ENCODE data around the gene CDH18. TPM values are rescaled to one million over a fixed set of nuclear protein-coding genes. Genes with fewer than 3 reads are reported as not detected.

The CDH18 gene
- total RNA-seq, 1 experiment from 2014 or later, result not detected

- TF ChIP-seq CBX3 (IDR thresholded peaks at IDR 0.05; ENCODE audit: low read depth) (no peak), EGR1 (IDR thresholded peaks at IDR 0.05; ENCODE audit: low read depth) (no peak), JUND (IDR thresholded peaks at IDR 0.05) (no peak), SP1 (IDR thresholded peaks at IDR 0.05; ENCODE audit: low read depth) (no peak), ZFX (IDR thresholded peaks at IDR 0.05) (no peak), TCF7L2 (IDR thresholded peaks at IDR 0.05; ENCODE audit: borderline replicate concordance, extremely low read depth, insufficient read depth, insufficient read length) (no peak), REST (IDR thresholded peaks at IDR 0.05; ENCODE audit: low read depth) (no peak)
- Histone ChIP-seq H3K27me3 (ENCODE audit: insufficient read depth, low read length) (no peaks in the 10 kb centered on the region), H2AFZ (ENCODE audit: low read depth, low read length, poor library complexity, severe bottlenecking) (no peak overlapping the region), H3K9me3 (ENCODE audit: control insufficient read depth in 1 of 2, insufficient read depth in 1 of 2, low read depth in 1 of 2, low read length in 2 of 2) (peaks cover 12 to 17% of the 10 kb centered on the region in 2 experiments; a peak in 2 of 4 replicates), H3K4me2 (ENCODE audit: low read length) (no peak overlapping the region), H3K27ac (ENCODE audit: low read depth, low read length) (no peak overlapping the region), H3K36me3 (ENCODE audit: control insufficient read depth in 1 of 2, insufficient read depth in 2 of 2, low read length in 2 of 2) (no peaks in the 10 kb centered on the region), H3K4me1 (ENCODE audit: control insufficient read depth in 1 of 2, insufficient read depth in 2 of 2, low read length in 2 of 2) (no peaks in the 10 kb centered on the region), H3K4me3 (replicated peaks in 1 of 2; ENCODE audit: low read depth in 1 of 2, low read length in 2 of 2) (no peak overlapping the region), H3K79me2 (ENCODE audit: insufficient read depth, low read length) (no peaks in the 10 kb centered on the region), H3K9me2 (ENCODE audit: insufficient read depth) (no peaks in the 10 kb centered on the region), H3K9ac (ENCODE audit: low read length) (no peak overlapping the region), H4K20me1 (ENCODE audit: insufficient read depth) (no peaks in the 10 kb centered on the region)
- BruUV-seq (replicated peaks), result no TSS peak
- DNase-seq (ENCODE audit: low read depth, low spot score) (no peak), ATAC-seq (no peak)
- ChIA-PET POLR2A (no interaction called here), RAD21 (ENCODE audit: low non-redundant PET in 1 of 2, low total read pairs in 2 of 2, uncharacterized antibody in 2 of 2, unreplicated experiment in 2 of 2) (no interaction called here), CTCF (no interaction called here)
- intact Hi-C loops (cut with micrococcal nuclease), result no loop called here
Observed at GRCh38 chr5:19660679-19661078, 327.3 kb downstream of the CDH18 start.

- RAD21 ChIA-PET (ENCODE audit: low non-redundant PET in 1 of 2, low total read pairs in 2 of 2, uncharacterized antibody in 2 of 2, unreplicated experiment in 2 of 2), result no interaction called here
- ATAC-seq, result no peak
- POLR2A ChIA-PET, result no interaction called here
- TF ChIP-seq ZNF274 (IDR thresholded peaks at IDR 0.05; ENCODE audit: low read depth, low read length) (no peak), EZH2phosphoT487 (IDR thresholded peaks at IDR 0.05; ENCODE audit: borderline replicate concordance) (no peak), SRF (IDR thresholded peaks at IDR 0.05; ENCODE audit: low read depth) (no peak), POLR2AphosphoS5 (IDR thresholded peaks at IDR 0.05; ENCODE audit: low read depth, low read length) (no peak), REST (IDR thresholded peaks at IDR 0.05; ENCODE audit: low read depth) (no peak), ZBTB33 (IDR thresholded peaks at IDR 0.05; ENCODE audit: extremely low read depth, insufficient replicate concordance, low read length) (no peak), EGR1 (IDR thresholded peaks at IDR 0.05; ENCODE audit: low read depth) (no peak)
Observed at GRCh38 chr5:19655627-19656026, 332.4 kb downstream of the CDH18 start.

More at GRCh38 chr5:19655627-19656026, 332.4 kb downstream of the CDH18 start:
- Histone ChIP-seq H3K4me1 (ENCODE audit: control insufficient read depth in 1 of 2, insufficient read depth in 2 of 2, low read length in 2 of 2) (no peaks in the 10 kb centered on the region), H3K9me3 (ENCODE audit: control insufficient read depth in 1 of 2, insufficient read depth in 1 of 2, low read depth in 1 of 2, low read length in 2 of 2) (peaks cover 13 to 21% of the 10 kb centered on the region in 2 experiments; a peak in 2 of 4 replicates), H3K27ac (ENCODE audit: low read depth, low read length) (no peak overlapping the region), H3K4me2 (ENCODE audit: low read length) (no peak overlapping the region), H3K4me3 (replicated peaks in 1 of 2; ENCODE audit: low read depth in 1 of 2, low read length in 2 of 2) (no peak overlapping the region), H3K79me2 (ENCODE audit: insufficient read depth, low read length) (no peaks in the 10 kb centered on the region), H3K9ac (ENCODE audit: low read length) (no peak overlapping the region), H4K20me1 (ENCODE audit: insufficient read depth) (no peaks in the 10 kb centered on the region), H3K36me3 (ENCODE audit: control insufficient read depth in 1 of 2, insufficient read depth in 2 of 2, low read length in 2 of 2) (no peaks in the 10 kb centered on the region), H2AFZ (ENCODE audit: low read depth, low read length, poor library complexity, severe bottlenecking) (no peak overlapping the region), H3K9me2 (ENCODE audit: insufficient read depth) (no peaks in the 10 kb centered on the region), H3K27me3 (ENCODE audit: insufficient read depth, low read length) (no peaks in the 10 kb centered on the region)
- CTCF ChIA-PET, result no interaction called here
- intact Hi-C loops (cut with micrococcal nuclease), result no loop called here
- BruUV-seq (replicated peaks), result no TSS peak
- DNase-seq (ENCODE audit: low read depth, low spot score), result no peak
